ENCODE data around the gene ATXN1. TPM values are rescaled to one million over a fixed set of nuclear protein-coding genes. Genes with fewer than 3 reads are reported as not detected.
A peak's percentile ranks its signal among the peaks of the same experiment; 100 is the strongest.
"Not testable (repeated sequence)": the region's sequence is repeated elsewhere in the genome, so short reads cannot be mapped to it uniquely, and the experiment has no call there.

ATXN1 gene
- polyA plus RNA-seq, 1 donor (not counting 4 experiments of a cell fraction or from before 2014, with no cell fraction given) = 9.7 TPM

- peaks cover 0 to 4% of the 10 kb centered on the region in 2 experiments for H3K36me3 ChIP-seq (ENCODE audit: control insufficient read depth in 2 of 2, extremely low read depth in 1 of 2, insufficient read depth in 2 of 2, low read length in 2 of 2)
- peaks cover 16% of the 10 kb centered on the region for H3K4me1 ChIP-seq (ENCODE audit: control insufficient read depth, extremely low read depth, insufficient read depth, low read length)
- FAIRE-seq = no peak
These were observed 352.5 kb downstream of the ATXN1 start for GRCh38 chr6:16408766-16409165.

GRCh38 chr6:16406966-16407365 is 354.3 kb downstream of the ATXN1 start:
- no peak for FAIRE-seq

More at GRCh38 chr6:16408766-16409165, 352.5 kb downstream of the ATXN1 start:
- TF ChIP-seq EZH2 (IDR thresholded peaks at IDR 0.05; ENCODE audit: low read length) = no peak
- DNase-seq (ENCODE audit: low read depth, low spot score) = no peak
- dilution Hi-C loops (cut with MboI; ENCODE audit: extremely low pct_ligation_motif_present, low sequenced_read_pairs) = no loop called here
- Histone ChIP-seq H3K79me2 (ENCODE audit: control insufficient read depth, insufficient read depth, low read length) (no peaks in the 10 kb centered on the region), H3K27me3 (ENCODE audit: control insufficient read depth, extremely low read depth, insufficient read depth, low read length) (no peaks in the 10 kb centered on the region), H3K27ac (ENCODE audit: control insufficient read depth, insufficient read depth, low read length) (no peak overlapping the region), H4K20me1 (ENCODE audit: control insufficient read depth, extremely low read depth, insufficient read depth, low read length) (no peaks in the 10 kb centered on the region), H3K4me2 (ENCODE audit: control insufficient read depth, extremely low read depth, insufficient read depth, low read depth, low read length) (no peak overlapping the region), H3K9ac (ENCODE audit: control insufficient read depth, extremely low read depth, insufficient read depth, low read length) (no peak overlapping the region), H3K9me3 (ENCODE audit: control insufficient read depth, low read depth, low read length) (no peaks in the 10 kb centered on the region), H3K4me3 (ENCODE audit: control insufficient read depth in 2 of 3, extremely low read depth in 1 of 3, insufficient read depth in 2 of 3, low read depth in 1 of 3, low read length in 3 of 3) (no peak overlapping the region), H2AFZ (ENCODE audit: control insufficient read depth, low read length) (no peak overlapping the region), H3K9me1 (ENCODE audit: control insufficient read depth, extremely low read depth, insufficient read depth, low read length) (no peaks in the 10 kb centered on the region)

GRCh38 chr6:16406538-16406937 is 354.7 kb downstream of the ATXN1 start:
- H4K20me1 ChIP-seq (ENCODE audit: control insufficient read depth, extremely low read depth, insufficient read depth, low read length); H2AFZ ChIP-seq (ENCODE audit: control insufficient read depth, low read length); H3K9ac ChIP-seq (ENCODE audit: control insufficient read depth, extremely low read depth, insufficient read depth, low read length); H3K9me3 ChIP-seq (ENCODE audit: control insufficient read depth, low read depth, low read length); H3K27ac ChIP-seq (ENCODE audit: control insufficient read depth, insufficient read depth, low read length); DNase-seq (ENCODE audit: low read depth, low spot score); H3K4me2 ChIP-seq (ENCODE audit: control insufficient read depth, extremely low read depth, insufficient read depth, low read depth, low read length); H3K9me1 ChIP-seq (ENCODE audit: control insufficient read depth, extremely low read depth, insufficient read depth, low read length); H3K36me3 ChIP-seq (ENCODE audit: control insufficient read depth in 2 of 2, extremely low read depth in 1 of 2, insufficient read depth in 2 of 2, low read length in 2 of 2); H3K27me3 ChIP-seq (ENCODE audit: control insufficient read depth, extremely low read depth, insufficient read depth, low read length); H3K4me3 ChIP-seq (ENCODE audit: control insufficient read depth in 2 of 3, extremely low read depth in 1 of 3, insufficient read depth in 2 of 3, low read depth in 1 of 3, low read length in 3 of 3); H3K79me2 ChIP-seq (ENCODE audit: control insufficient read depth, insufficient read depth, low read length); dilution Hi-C loops (cut with MboI; ENCODE audit: extremely low pct_ligation_motif_present, low sequenced_read_pairs): not testable (repeated sequence)
- H3K4me1 ChIP-seq (ENCODE audit: control insufficient read depth, extremely low read depth, insufficient read depth, low read length) = peaks cover 13% of the 10 kb centered on the region
- FAIRE-seq = peak; percentile 43

More at GRCh38 chr6:16406966-16407365, 354.3 kb downstream of the ATXN1 start:
- Histone ChIP-seq H3K27ac (ENCODE audit: control insufficient read depth, insufficient read depth, low read length) (no peak overlapping the region), H3K27me3 (ENCODE audit: control insufficient read depth, extremely low read depth, insufficient read depth, low read length) (no peaks in the 10 kb centered on the region), H3K4me3 (ENCODE audit: control insufficient read depth in 2 of 3, extremely low read depth in 1 of 3, insufficient read depth in 2 of 3, low read depth in 1 of 3, low read length in 3 of 3) (no peak overlapping the region), H3K9me3 (ENCODE audit: control insufficient read depth, low read depth, low read length) (no peaks in the 10 kb centered on the region), H3K9ac (ENCODE audit: control insufficient read depth, extremely low read depth, insufficient read depth, low read length) (no peak overlapping the region), H2AFZ (ENCODE audit: control insufficient read depth, low read length) (no peak overlapping the region), H3K4me2 (ENCODE audit: control insufficient read depth, extremely low read depth, insufficient read depth, low read depth, low read length) (no peak overlapping the region), H3K79me2 (ENCODE audit: control insufficient read depth, insufficient read depth, low read length) (no peaks in the 10 kb centered on the region), H4K20me1 (ENCODE audit: control insufficient read depth, extremely low read depth, insufficient read depth, low read length) (no peaks in the 10 kb centered on the region), H3K9me1 (ENCODE audit: control insufficient read depth, extremely low read depth, insufficient read depth, low read length) (no peaks in the 10 kb centered on the region), H3K36me3 (ENCODE audit: control insufficient read depth in 2 of 2, extremely low read depth in 1 of 2, insufficient read depth in 2 of 2, low read length in 2 of 2) (peaks cover 0 to 4% of the 10 kb centered on the region in 2 experiments), H3K4me1 (ENCODE audit: control insufficient read depth, extremely low read depth, insufficient read depth, low read length) (peaks cover 13% of the 10 kb centered on the region)
- dilution Hi-C loops (cut with MboI; ENCODE audit: extremely low pct_ligation_motif_present, low sequenced_read_pairs) = no loop called here
- no peak for DNase-seq (ENCODE audit: low read depth, low spot score)
- TF ChIP-seq EZH2 (IDR thresholded peaks at IDR 0.05; ENCODE audit: low read length) = no peak
- TF ChIP-seq CTCF (optimal IDR thresholded peaks at IDR 0.05 in 1 of 3, IDR thresholded peaks at IDR 0.05 in 1 of 3, conservative IDR thresholded peaks at IDR 0.05 in 1 of 3; ENCODE audit: extremely low read depth in 1 of 3, insufficient read depth in 2 of 3, low read length in 3 of 3) = no peak

Measured in keratinocyte (primary cell).